K562 (cell line): ENCODE data around the gene NIN. TPM values are rescaled to one million over a fixed set of nuclear protein-coding genes. Genes with fewer than 3 reads are reported as not detected.

Experiments
- ATAC-seq: fragments of 200-7000 bp; cut with Tn5 transposase; 3 replicates; pipeline ENCODE4 v1.9.1; 2020; ENCODE audit warnings: moderate library complexity
- BruUV-seq: library from RNA; stranded (reverse); fragments of 400-500 nt; replicated peaks from 2 replicates; lab custom pipeline; 2021; lab: Mats Ljungman, UMichigan
- CTCF ChIA-PET: fragments of 300-600 bp; formaldehyde crosslinking; extraction: SDS; loops from one replicate; lab custom pipeline; 2021; ENCODE audit warnings: low intra/inter-chr PET ratio; lab: Yijun Ruan, JAX
- POLR2A ChIA-PET: fragments of 300-600, 350-650 bp; sonication (Branson Sonifier 250); formaldehyde crosslinking; extraction: SDS; loops from one replicate; lab custom pipeline; 2021; ENCODE audit warnings: antibody characterized with exemption, inconsistent platforms; lab: Yijun Ruan, JAX
- DNase-seq, 4 experiments: peaks; one replicate each; pipeline versions ENCODE4 v3.0.0 to v3.0.0-alpha.2; 2011 to 2018; ENCODE audit warnings: low spot score in 3 of 4, mixed read lengths in 3 of 4; ENCODE audit errors: extremely low read depth in 1 of 4
- FAIRE-seq: peaks from 2 replicates; lab custom pipeline; 2011; peaks lifted over from hg19 to GRCh38; lab: Jason Lieb, UNC
- H2AFZ ChIP-seq: 2 replicates; pipeline ENCODE4 v1.6.0; 2011; ENCODE audit warnings: low read depth, low read length, control low read depth, inconsistent platforms
- H3K27ac ChIP-seq: fragments of 200-600 bp; 3 replicates; pipeline ENCODE4 v1.8.0; 2011; ENCODE audit warnings: low read depth, mild to moderate bottlenecking, control low read depth, inconsistent platforms, low read length, moderate library complexity, mixed read lengths; ENCODE audit errors: extremely low read depth
- H3K27me3 ChIP-seq, 2 experiments: fragments of 300-600 bp in 1 of 2; 2 replicates in 1 of 2; 3 replicates in 1 of 2; pipeline versions ENCODE4 v1.6.0 to v1.8.0; 2011; ENCODE audit warnings: inconsistent platforms in 2 of 2, low read length in 2 of 2, mild to moderate bottlenecking in 1 of 2, mixed read lengths in 1 of 2, moderate library complexity in 1 of 2; ENCODE audit not compliant: control insufficient read depth in 2 of 2, insufficient read depth in 2 of 2
- H3K36me3 ChIP-seq: fragments of 300-600 bp; 3 replicates; pipeline ENCODE4 v1.8.0; 2011; ENCODE audit warnings: mild to moderate bottlenecking, low read length, inconsistent platforms; ENCODE audit not compliant: control insufficient read depth, insufficient read depth
- H3K4me1 ChIP-seq, 2 experiments: fragments of 200-600 bp in 1 of 2; replicated peaks in 1 of 2; 2 replicates in 1 of 2; 3 replicates in 1 of 2; pipeline versions ENCODE4 v1.5.1 to v1.8.0; 2011; ENCODE audit warnings: inconsistent platforms in 2 of 2, low read length in 2 of 2, mild to moderate bottlenecking in 1 of 2, mixed read lengths in 1 of 2, moderate library complexity in 1 of 2; ENCODE audit not compliant: control insufficient read depth in 2 of 2, insufficient read depth in 2 of 2
- H3K4me2 ChIP-seq: 2 replicates; pipeline ENCODE4 v1.6.1; 2011; ENCODE audit warnings: low read length, control low read depth, inconsistent platforms, mixed read lengths; ENCODE audit not compliant: insufficient read depth
- H3K4me3 ChIP-seq: fragments of 200-600 bp; sonication (generic), shearing (Covaris generic); 2 replicates; pipeline ENCODE4 v1.5.1; 2016; ENCODE audit warnings: control low read depth, inconsistent platforms
- H3K79me2 ChIP-seq: fragments of 200-600 bp; 3 replicates; pipeline ENCODE4 v1.8.0; 2011; ENCODE audit warnings: low read length, inconsistent platforms; ENCODE audit not compliant: control insufficient read depth, insufficient read depth
- H3K9ac ChIP-seq, 2 experiments: 2 replicates each; pipeline versions ENCODE4 v1.6.0 to v1.6.1; 2011; ENCODE audit warnings: low read depth in 2 of 2, low read length in 2 of 2, control low read depth in 1 of 2, inconsistent platforms in 1 of 2, mild to moderate bottlenecking in 1 of 2, mixed read lengths in 1 of 2; ENCODE audit not compliant: insufficient read depth in 1 of 2
- H3K9me1 ChIP-seq: one replicate; pipeline ENCODE4 v1.6.0; 2011; ENCODE audit warnings: inconsistent platforms, mild to moderate bottlenecking, low read length, moderate library complexity; ENCODE audit not compliant: control insufficient read depth, insufficient read depth
- H3K9me3 ChIP-seq: replicated peaks from 2 replicates; pipeline ENCODE4 v1.5.1; 2011; ENCODE audit warnings: low read depth, low read length, inconsistent platforms; ENCODE audit not compliant: control insufficient read depth, insufficient read depth
- H4K20me1 ChIP-seq: replicated peaks from 2 replicates; pipeline ENCODE4 v1.6.1; 2011; ENCODE audit warnings: low read length, inconsistent platforms, mixed read lengths; ENCODE audit not compliant: control insufficient read depth, insufficient read depth
- ATF6 ChIP-seq: sonication (generic); formaldehyde crosslinking; IDR thresholded peaks from 2 replicates; pipeline ENCODE4 v1.4.0; 2020; ENCODE audit warnings: mild to moderate bottlenecking, missing genetic modification reagents
- CBX1 ChIP-seq: sonication (generic); IDR thresholded peaks from 2 replicates; pipeline ENCODE4 v1.6.1; 2016; ENCODE audit warnings: antibody characterized with exemption, low read depth, mild to moderate bottlenecking
- IRF9 ChIP-seq: fragments of 450-650 bp; IDR thresholded peaks from 2 replicates; pipeline ENCODE4 v1.6.1; 2016; ENCODE audit warnings: missing biosample characterization, missing genetic modification characterization
- MBD1 ChIP-seq: fragments of 250-450 bp; sonication (Bioruptor Pico); IDR thresholded peaks from 2 replicates; pipeline ENCODE4 v1.8.0; 2022; ENCODE audit warnings: inconsistent platforms
- MLLT1 ChIP-seq, 2 experiments: fragments of 450-650 bp; IDR thresholded peaks; 2 replicates each; pipeline ENCODE4 v1.6.1; 2016
- NFE2L1 ChIP-seq: fragments of 450-650 bp; IDR thresholded peaks from 2 replicates; pipeline ENCODE4 v1.6.1; 2016; ENCODE audit warnings: missing genetic modification characterization, low read depth, mild to moderate bottlenecking, missing compliant biosample characterization, moderate library complexity, borderline replicate concordance
- RFX7 ChIP-seq: fragments of 250-450 bp; sonication (Bioruptor Pico); IDR thresholded peaks from 2 replicates; pipeline ENCODE4 v1.5.1; 2021; ENCODE audit warnings: mild to moderate bottlenecking
- SMARCA4 ChIP-seq: fragments of 450-650 bp; IDR thresholded peaks from 2 replicates; pipeline ENCODE4 v1.6.1; 2016
- ZNF12 ChIP-seq: sonication (generic); formaldehyde crosslinking; IDR thresholded peaks from 2 replicates; pipeline ENCODE4 v1.4.0; 2020; ENCODE audit warnings: mild to moderate bottlenecking, missing genetic modification reagents
- WGBS: fragments of 100-300 bp; shearing (Covaris generic); methylation state at CpG from one replicate; pipeline ENCODE4 v1.1.6; 2016; ENCODE audit warnings: low coverage, mixed read lengths; ENCODE audit not compliant: insufficient coverage; ENCODE audit errors: missing lambda C conversion rate; 5-methylcytosine and 5-hydroxymethylcytosine counted together
- in situ Hi-C: fragments of 300-500 bp; cut with MboI; formaldehyde crosslinking; loops from 4 replicates; pipeline ENCODE4 v1.15.0; 2018; ENCODE audit warnings: inconsistent platforms, mixed read lengths
- intact Hi-C: fragments of 100-400 bp; cut with micrococcal nuclease; formaldehyde crosslinking; loops from 2 replicates; pipeline ENCODE4 v1.14.2; 2022
- polyA plus RNA-seq, 8 experiments: library from polyadenylated mRNA; depleted of rRNA in 4 of 8; stranded (reverse) in 5 of 8; unstranded in 3 of 8; fragments of >200 nt; fragmentation: Nextera tagmentation in 2 of 8; fragmentation: Illumina TruSeq in 1 of 8; extraction: Ambion mirVana in 2 of 8; extraction: Trizol in 1 of 8; gene quantifications; 2 replicates each; pipeline versions ENCODE4 v1.2.1 to v1.2.3, GENCODE V29; 2011 to 2014; ENCODE audit warnings: inconsistent platforms in 1 of 8, missing spikeins in 1 of 8
- total RNA-seq, 7 experiments: library from RNA; depleted of rRNA in 6 of 7; stranded (reverse); fragments of >200 nt in 6 of 7; fragmentation: Illumina TruSeq in 2 of 7; extraction: Trizol in 2 of 7; gene quantifications; 2 replicates each; pipeline versions ENCODE4 v1.2.1 to v1.2.3, GENCODE V29; 2011 to 2021; ENCODE audit warnings: low replicate concordance in 1 of 7

NIN gene
- total and polyA plus RNA-seq, 9 of the 15 experiments (the other 6 are each of a cell fraction or from before 2014, with no cell fraction given), result 0.84 to 8.4 (median 5.0) TPM

GRCh38 chr14:50785457-50786063 lies 45.4 kb downstream of the NIN start:
- no peak for FAIRE-seq
- H3K27ac ChIP-seq, result no peak overlapping the region
- TF ChIP-seq MLLT1 (IDR thresholded peaks at IDR 0.05) (no peak), MBD1 (CRISPR knock-in tag) (no peak), RFX7 (CRISPR knock-in tag) (no peak), SMARCA4 (no peak), NFE2L1 (tag) (no peak), ZNF12 (CRISPR knock-in tag) (no peak), CBX1 (no peak), IRF9 (tag) (no peak), ATF6 (CRISPR knock-in tag) (no peak)
- TF ChIP-seq, all 486 proteins: peak for 0
- 32% methylated on average over 7 of the region's 8 CpGs for WGBS
- no peak overlapping the region for H3K4me3 ChIP-seq
- H3K9me3 ChIP-seq, result no peaks in the 10 kb centered on the region
- in situ Hi-C loops (loop anchor here (25.0 kb wide), 1 partner anchor 448 kb away; no protein-coding TSS in a partner anchor), intact Hi-C loops (loop anchor here (5.0 kb wide), 1 partner anchor 172 kb away; no protein-coding TSS in a partner anchor)
- H4K20me1 ChIP-seq, result no peaks in the 10 kb centered on the region
- ChIA-PET CTCF (no interaction called here), POLR2A (interaction anchor here (0.6 kb wide), 1 partner anchor 72 kb away, joined by 3 read pairs; no protein-coding TSS in a partner anchor)
- H3K4me1 ChIP-seq, result peaks cover 0 to 6% of the 10 kb centered on the region in 2 experiments; a peak in 1 of 5 replicates
- H3K36me3 ChIP-seq, result no peaks in the 10 kb centered on the region
- DNase-seq (no peak), ATAC-seq (no peak)
- H3K79me2 ChIP-seq, result no peaks in the 10 kb centered on the region
- no peaks in the 10 kb centered on the region for H3K27me3 ChIP-seq
- H2AFZ ChIP-seq, result no peak overlapping the region
- H3K4me2 ChIP-seq, result no peak overlapping the region
- no TSS peak for BruUV-seq
- H3K9me1 ChIP-seq, result no peaks in the 10 kb centered on the region
- no peak overlapping the region for H3K9ac ChIP-seq
